Natural killer cell treated with Interleukin-12 subunit alpha and Interleukin-12 subunit beta and Interleukin-15 and Interleukin-18, amount 100 ng/mL, for 72 hours (primary cell): ENCODE data around the gene FURIN. TPM values are rescaled to one million over a fixed set of nuclear protein-coding genes. Genes with fewer than 3 reads are reported as not detected.
"Not testable (repeated sequence)": the region's sequence is repeated elsewhere in the genome, so short reads cannot be mapped to it uniquely, and the experiment has no call there.

Source experiments
- ATAC-seq, 2 donors: fragments of 150-1000 bp; cut with Tn5 transposase in 1 of 2; sonication (Bioruptor Pico), chemical (Tn5 transposase) in 1 of 2; 2 replicates each; pipeline ENCODE4 v1.10.0; 2021
- DNase-seq: peaks from one replicate; pipeline ENCODE4 v3.0.0; 2022; ENCODE audit warnings: low spot score
- H3K27ac Mint-ChIP-seq, 2 donors: 1 replicate in 1 of 2; 2 replicates in 1 of 2; pipeline ENCODE4 v1.8.0; 2022; ENCODE audit warnings: mixed read lengths in 2 of 2, mild to moderate bottlenecking in 1 of 2, moderate library complexity in 1 of 2
- H3K27me3 Mint-ChIP-seq, 2 donors: 1 replicate in 1 of 2; 2 replicates in 1 of 2; pipeline ENCODE4 v1.8.0; 2022; ENCODE audit warnings: mixed read lengths in 2 of 2
- H3K36me3 Mint-ChIP-seq: one replicate; pipeline ENCODE4 v1.8.0; 2022; ENCODE audit warnings: mixed read lengths
- H3K4me1 Mint-ChIP-seq, 2 donors: 1 replicate in 1 of 2; 2 replicates in 1 of 2; pipeline ENCODE4 v1.8.0; 2022; ENCODE audit warnings: low read depth in 2 of 2, mixed read lengths in 2 of 2, mild to moderate bottlenecking in 1 of 2
- H3K4me3 Mint-ChIP-seq: one replicate; pipeline ENCODE4 v1.8.0; 2022; ENCODE audit warnings: mixed read lengths
- H3K9me3 Mint-ChIP-seq: 2 replicates; pipeline ENCODE4 v1.8.0; 2022; ENCODE audit warnings: mixed read lengths
- total RNA-seq, 2 donors: library from RNA; stranded (reverse); gene quantifications; one replicate each; pipeline ENCODE4 v1.2.3, GENCODE V29; 2022

FURIN gene
- total RNA-seq, 2 donors from 2014 or later, result 528 to 679 TPM

- peaks cover 46 to 51% of the 10 kb centered on the region in 2 donors for H3K4me1 Mint-ChIP-seq
- H3K9me3 Mint-ChIP-seq, result no peaks in the 10 kb centered on the region
- H3K27ac Mint-ChIP-seq, result peak overlapping the region; percentile 99 to 100
- DNase-seq (peak; percentile 85), ATAC-seq (peak; percentile 70 to 77)
- H3K4me3 Mint-ChIP-seq, result peak overlapping the region; percentile 96
- peaks cover 12% of the 10 kb centered on the region for H3K36me3 Mint-ChIP-seq
- no peaks in the 10 kb centered on the region for H3K27me3 Mint-ChIP-seq
Observed at GRCh38 chr15:90869601-90870353, 1.4 kb downstream of the FURIN start.

- ATAC-seq (peak in 1 of 2 donors; percentile 29), DNase-seq (no peak)
- H3K27ac Mint-ChIP-seq, result peak overlapping the region; percentile 99 to 100
- no peaks in the 10 kb centered on the region for H3K9me3 Mint-ChIP-seq
- H3K4me3 Mint-ChIP-seq, result peak overlapping the region; percentile 96
- peaks cover 12% of the 10 kb centered on the region for H3K36me3 Mint-ChIP-seq
- peaks cover 51 to 55% of the 10 kb centered on the region in 2 donors for H3K4me1 Mint-ChIP-seq
- no peaks in the 10 kb centered on the region for H3K27me3 Mint-ChIP-seq
Observed at GRCh38 chr15:90870354-90871138, 2.2 kb downstream of the FURIN start.

GRCh38 chr15:90871139-90871715 is 2.8 kb downstream of the FURIN start:
- DNase-seq (no peak), ATAC-seq (peak; percentile 22 to 33)
- H3K27ac Mint-ChIP-seq, result peak overlapping the region; percentile 99 to 100
- H3K9me3 Mint-ChIP-seq, result no peaks in the 10 kb centered on the region
- peaks cover 12% of the 10 kb centered on the region for H3K36me3 Mint-ChIP-seq
- peak overlapping the region; percentile 96 for H3K4me3 Mint-ChIP-seq
- H3K27me3 Mint-ChIP-seq, result no peaks in the 10 kb centered on the region
- H3K4me1 Mint-ChIP-seq, result peaks cover 51 to 53% of the 10 kb centered on the region in 2 donors

- Mint-ChIP-seq H3K4me1 (peaks cover 55 to 58% of the 10 kb centered on the region in 2 donors), H3K9me3 (no peaks in the 10 kb centered on the region), H3K27me3 (no peaks in the 10 kb centered on the region), H3K36me3 (peaks cover 14% of the 10 kb centered on the region), H3K4me3 (peak overlapping the region; percentile 94), H3K27ac (peak overlapping the region; percentile 96 to 98)
- DNase-seq, result no peak
- peak; percentile 29 to 40 for ATAC-seq
Observed at GRCh38 chr15:90871716-90872485, 3.5 kb downstream of the FURIN start.

- H3K27me3 Mint-ChIP-seq, result no peaks in the 10 kb centered on the region
- H3K4me3 Mint-ChIP-seq, result peak overlapping the region; percentile 94
- H3K9me3 Mint-ChIP-seq, result no peaks in the 10 kb centered on the region
- peak; percentile 61 to 67 for ATAC-seq
- H3K36me3 Mint-ChIP-seq, result peaks cover 17% of the 10 kb centered on the region
- no peak for DNase-seq
- peaks cover 56 to 60% of the 10 kb centered on the region in 2 donors for H3K4me1 Mint-ChIP-seq
- H3K27ac Mint-ChIP-seq, result peak overlapping the region; percentile 96 to 98
Observed at GRCh38 chr15:90872486-90873184, 4.2 kb downstream of the FURIN start.

GRCh38 chr15:90873488-90873997 is 5.2 kb downstream of the FURIN start:
- DNase-seq (no peak), ATAC-seq (no peak)
- Mint-ChIP-seq H3K36me3 (peaks cover 17% of the 10 kb centered on the region), H3K9me3 (no peaks in the 10 kb centered on the region), H3K27ac (peak overlapping the region; percentile 96 to 98), H3K4me3 (peak overlapping the region; percentile 94), H3K27me3 (no peaks in the 10 kb centered on the region), H3K4me1 (peaks cover 53 to 54% of the 10 kb centered on the region in 2 donors)

GRCh38 chr15:90873998-90874605 is 5.7 kb downstream of the FURIN start:
- no peaks in the 10 kb centered on the region for H3K27me3 Mint-ChIP-seq
- no peaks in the 10 kb centered on the region for H3K9me3 Mint-ChIP-seq
- H3K4me1 Mint-ChIP-seq, result peaks cover 48 to 49% of the 10 kb centered on the region in 2 donors
- no peak for DNase-seq
- peak in 1 of 2 donors; percentile 20 for ATAC-seq
- H3K4me3 Mint-ChIP-seq, result peak overlapping the region; percentile 94
- peak overlapping the region; percentile 96 to 98 for H3K27ac Mint-ChIP-seq
- H3K36me3 Mint-ChIP-seq, result peaks cover 17% of the 10 kb centered on the region

- Mint-ChIP-seq H3K4me1 (peaks cover 39 to 46% of the 10 kb centered on the region in 2 donors), H3K36me3 (peaks cover 17% of the 10 kb centered on the region)
Observed at GRCh38 chr15:90874986-90875385, 6.6 kb downstream of the FURIN start.

GRCh38 chr15:90875549-90875981 is 7.2 kb downstream of the FURIN start:
- H3K4me3 Mint-ChIP-seq, result peak overlapping the region; percentile 94
- ATAC-seq, result no peak
- no peaks in the 10 kb centered on the region for H3K27me3 Mint-ChIP-seq
- H3K27ac Mint-ChIP-seq, result peak overlapping the region; percentile 96 to 98
- H3K9me3 Mint-ChIP-seq, result no peaks in the 10 kb centered on the region
- DNase-seq, result no peak
- H3K4me1 Mint-ChIP-seq, result peaks cover 33 to 40% of the 10 kb centered on the region in 2 donors
- H3K36me3 Mint-ChIP-seq, result peaks cover 16% of the 10 kb centered on the region

More at GRCh38 chr15:90874986-90875385, 6.6 kb downstream of the FURIN start:
- Mint-ChIP-seq H3K4me3 (peak overlapping the region; percentile 94), H3K27ac (peak overlapping the region; percentile 96 to 98)
- not testable (repeated sequence) for H3K9me3 Mint-ChIP-seq, H3K27me3 Mint-ChIP-seq, ATAC-seq, DNase-seq

- peaks cover 12% of the 10 kb centered on the region for H3K36me3 Mint-ChIP-seq
- no peak for DNase-seq
- H3K4me3 Mint-ChIP-seq, result peak overlapping the region; percentile 38
- peak overlapping the region; percentile 96 to 98 for H3K27ac Mint-ChIP-seq
- no peaks in the 10 kb centered on the region for H3K9me3 Mint-ChIP-seq
- H3K27me3 Mint-ChIP-seq, result no peaks in the 10 kb centered on the region
- no peak for ATAC-seq
- peaks cover 29 to 36% of the 10 kb centered on the region in 2 donors for H3K4me1 Mint-ChIP-seq
Observed at GRCh38 chr15:90876046-90876445, 7.7 kb downstream of the FURIN start.

- H3K27ac Mint-ChIP-seq, result peak overlapping the region; percentile 96 to 98
Observed at GRCh38 chr15:90876512-90877170, 8.3 kb downstream of the FURIN start.

GRCh38 chr15:90877315-90877714 is 8.9 kb downstream of the FURIN start:
- Mint-ChIP-seq H3K36me3 (peaks cover 10% of the 10 kb centered on the region), H3K9me3 (no peaks in the 10 kb centered on the region), H3K4me3 (peak overlapping the region; percentile 38)

More at GRCh38 chr15:90876512-90877170, 8.3 kb downstream of the FURIN start:
- no peaks in the 10 kb centered on the region for H3K27me3 Mint-ChIP-seq
- ATAC-seq (no peak), DNase-seq (no peak)
- H3K4me3 Mint-ChIP-seq, result peak overlapping the region; percentile 38
- H3K4me1 Mint-ChIP-seq, result peaks cover 29 to 38% of the 10 kb centered on the region in 2 donors
- H3K36me3 Mint-ChIP-seq, result peaks cover 12% of the 10 kb centered on the region
- no peaks in the 10 kb centered on the region for H3K9me3 Mint-ChIP-seq

More at GRCh38 chr15:90877315-90877714, 8.9 kb downstream of the FURIN start:
- Mint-ChIP-seq H3K27me3 (no peaks in the 10 kb centered on the region), H3K27ac (peak overlapping the region; percentile 96 to 98), H3K4me1 (peaks cover 28 to 38% of the 10 kb centered on the region in 2 donors)
- ATAC-seq (no peak), DNase-seq (no peak)
